ENCODE measurements around the gene ACER1.

Gene ACER1

DNA sequence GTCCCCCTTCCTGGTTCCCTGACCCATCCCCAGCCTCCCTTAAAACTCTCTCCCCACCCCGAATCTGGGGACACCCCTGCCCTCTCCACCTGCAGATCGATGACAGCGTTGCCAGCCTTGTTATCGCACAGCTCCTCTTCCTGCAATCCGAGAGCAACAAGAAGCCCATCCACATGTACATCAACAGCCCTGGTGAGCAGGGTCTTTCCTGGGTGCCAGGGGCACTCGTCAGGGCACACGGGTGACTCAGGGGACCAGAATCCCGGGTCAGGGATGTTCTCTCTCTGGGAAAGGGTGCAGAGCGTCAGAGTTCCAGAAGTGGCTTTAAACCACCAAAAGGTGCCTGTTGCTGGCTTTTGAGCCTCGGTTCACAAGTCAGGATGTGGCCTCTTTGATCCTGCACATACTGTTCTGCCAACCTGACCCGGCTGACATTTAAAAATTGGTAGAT, 29.0 kb upstream of the ACER1 start:
- TF ChIP-seq SIN3A (IDR thresholded peaks at IDR 0.05; ENCODE audit: borderline replicate concordance, insufficient read depth, low read length), result no peak
- no peak for TF ChIP-seq POLR2AphosphoS5 (IDR thresholded peaks at IDR 0.05; ENCODE audit: low read depth, low read length)
- TF ChIP-seq TAF1 (IDR thresholded peaks at IDR 0.05; ENCODE audit: borderline replicate concordance, insufficient read depth, low read length), result no peak
- TF ChIP-seq, protein P1, sequence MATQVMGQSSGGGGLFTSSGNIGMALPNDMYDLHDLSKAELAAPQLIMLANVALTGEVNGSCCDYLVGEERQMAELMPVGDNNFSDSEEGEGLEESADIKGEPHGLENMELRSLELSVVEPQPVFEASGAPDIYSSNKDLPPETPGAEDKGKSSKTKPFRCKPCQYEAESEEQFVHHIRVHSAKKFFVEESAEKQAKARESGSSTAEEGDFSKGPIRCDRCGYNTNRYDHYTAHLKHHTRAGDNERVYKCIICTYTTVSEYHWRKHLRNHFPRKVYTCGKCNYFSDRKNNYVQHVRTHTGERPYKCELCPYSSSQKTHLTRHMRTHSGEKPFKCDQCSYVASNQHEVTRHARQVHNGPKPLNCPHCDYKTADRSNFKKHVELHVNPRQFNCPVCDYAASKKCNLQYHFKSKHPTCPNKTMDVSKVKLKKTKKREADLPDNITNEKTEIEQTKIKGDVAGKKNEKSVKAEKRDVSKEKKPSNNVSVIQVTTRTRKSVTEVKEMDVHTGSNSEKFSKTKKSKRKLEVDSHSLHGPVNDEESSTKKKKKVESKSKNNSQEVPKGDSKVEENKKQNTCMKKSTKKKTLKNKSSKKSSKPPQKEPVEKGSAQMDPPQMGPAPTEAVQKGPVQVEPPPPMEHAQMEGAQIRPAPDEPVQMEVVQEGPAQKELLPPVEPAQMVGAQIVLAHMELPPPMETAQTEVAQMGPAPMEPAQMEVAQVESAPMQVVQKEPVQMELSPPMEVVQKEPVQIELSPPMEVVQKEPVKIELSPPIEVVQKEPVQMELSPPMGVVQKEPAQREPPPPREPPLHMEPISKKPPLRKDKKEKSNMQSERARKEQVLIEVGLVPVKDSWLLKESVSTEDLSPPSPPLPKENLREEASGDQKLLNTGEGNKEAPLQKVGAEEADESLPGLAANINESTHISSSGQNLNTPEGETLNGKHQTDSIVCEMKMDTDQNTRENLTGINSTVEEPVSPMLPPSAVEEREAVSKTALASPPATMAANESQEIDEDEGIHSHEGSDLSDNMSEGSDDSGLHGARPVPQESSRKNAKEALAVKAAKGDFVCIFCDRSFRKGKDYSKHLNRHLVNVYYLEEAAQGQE (IDR thresholded peaks at IDR 0.05; ENCODE audit: insufficient read depth in 1 of 2, low read depth in 2 of 2, low read length in 2 of 2), result no peak
- TF ChIP-seq FOXP2 (optimal IDR thresholded peaks at IDR 0.05; ENCODE audit: borderline replicate concordance, extremely low read depth, extremely low read length, insufficient read depth), result no peak

DNA sequence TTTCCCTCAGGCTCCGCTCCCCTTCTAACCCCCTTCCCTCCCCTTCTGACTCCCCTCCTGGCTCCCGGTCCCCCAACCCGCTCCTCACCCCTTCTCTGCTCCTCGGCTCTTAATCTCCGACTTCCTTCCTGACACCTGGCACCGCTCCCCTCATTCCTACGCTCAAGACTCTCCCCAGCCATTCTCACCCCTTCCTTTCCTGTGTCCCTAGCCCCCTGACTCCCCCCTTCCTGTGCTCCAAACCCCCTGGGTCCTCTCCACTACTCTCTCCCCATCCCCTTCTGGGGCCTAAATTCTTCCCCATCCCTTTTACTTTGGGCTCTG, 28.6 kb upstream of the ACER1 start:
- TF ChIP-seq POLR2AphosphoS5 (IDR thresholded peaks at IDR 0.05; ENCODE audit: low read depth, low read length), result no peak
- no peak for TF ChIP-seq SIN3A (IDR thresholded peaks at IDR 0.05; ENCODE audit: borderline replicate concordance, insufficient read depth, low read length)
- no peak for TF ChIP-seq TAF1 (IDR thresholded peaks at IDR 0.05; ENCODE audit: borderline replicate concordance, insufficient read depth, low read length)

DNA sequence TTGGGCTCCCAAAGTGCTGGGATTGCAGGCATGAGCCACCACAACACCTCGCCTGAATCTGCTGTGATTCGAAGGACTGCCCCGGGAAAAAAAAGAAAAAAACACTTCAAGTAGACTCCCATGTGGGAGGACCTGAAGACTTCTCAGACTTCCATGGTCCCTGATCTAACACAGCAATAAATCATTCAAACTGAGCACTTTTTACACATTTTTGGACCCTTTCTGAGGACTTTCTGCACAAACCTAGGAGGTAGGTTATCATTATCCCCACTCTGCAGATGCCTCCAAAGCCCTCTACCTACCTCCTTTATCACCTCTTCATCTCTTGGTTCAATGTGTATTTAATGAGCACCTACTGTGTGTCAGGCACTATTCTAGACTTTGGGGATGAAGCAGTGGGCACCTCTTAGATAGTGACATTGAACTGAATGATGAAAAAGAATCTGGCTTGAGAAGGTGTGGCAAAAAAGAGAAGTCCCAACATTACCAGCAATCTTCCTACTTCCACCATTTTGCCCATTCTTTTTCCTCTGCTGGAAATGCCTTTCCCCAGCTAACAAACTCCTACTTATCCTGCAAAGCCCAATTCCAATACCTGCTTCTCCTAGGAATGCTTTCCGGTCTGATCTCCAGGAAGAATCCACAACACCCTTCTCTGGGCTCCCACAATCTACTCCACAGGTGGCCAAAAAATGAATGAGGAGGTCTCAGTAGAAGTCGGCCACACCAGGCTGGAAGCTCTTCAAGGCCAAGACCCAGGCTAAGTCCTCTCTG, 26.3 kb upstream of the ACER1 start:
- TF ChIP-seq TAF1 (IDR thresholded peaks at IDR 0.05; ENCODE audit: borderline replicate concordance, insufficient read depth, low read length), result no peak
- TF ChIP-seq FOXP2 (optimal IDR thresholded peaks at IDR 0.05; ENCODE audit: borderline replicate concordance, extremely low read depth, extremely low read length, insufficient read depth), result no peak
- no peak for TF ChIP-seq SIN3A (IDR thresholded peaks at IDR 0.05; ENCODE audit: borderline replicate concordance, insufficient read depth, low read length)
- no peak for TF ChIP-seq POLR2AphosphoS5 (IDR thresholded peaks at IDR 0.05; ENCODE audit: low read depth, low read length)
- TF ChIP-seq, protein P1 (IDR thresholded peaks at IDR 0.05; ENCODE audit: insufficient read depth in 1 of 2, low read depth in 2 of 2, low read length in 2 of 2), result no peak

DNA sequence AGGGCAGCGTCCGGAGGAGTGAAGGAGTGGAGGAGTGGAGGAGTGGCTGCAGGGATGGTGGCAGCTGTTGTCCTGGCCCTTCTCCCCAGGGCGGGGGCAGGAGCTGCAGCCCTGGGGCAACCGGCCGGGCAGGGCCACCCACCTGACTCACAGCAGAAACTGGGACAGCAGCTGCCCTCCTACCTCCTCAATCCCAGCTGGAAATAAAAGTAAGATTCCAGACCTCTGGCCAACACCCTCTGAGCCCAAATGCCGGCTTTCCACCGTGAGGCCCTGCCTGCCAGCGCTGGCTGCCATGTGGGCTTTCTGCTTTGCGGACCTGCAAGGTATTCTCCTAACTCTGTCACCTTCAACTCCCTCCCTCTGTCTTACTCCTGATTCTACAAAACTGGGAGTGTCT, 24.6 kb upstream of the ACER1 start:
- TF ChIP-seq POLR2AphosphoS5 (IDR thresholded peaks at IDR 0.05; ENCODE audit: low read depth, low read length) (no peak), SIN3A (IDR thresholded peaks at IDR 0.05; ENCODE audit: borderline replicate concordance, insufficient read depth, low read length) (no peak), FOXP2 (optimal IDR thresholded peaks at IDR 0.05; ENCODE audit: borderline replicate concordance, extremely low read depth, extremely low read length, insufficient read depth) (no peak), TAF1 (IDR thresholded peaks at IDR 0.05; ENCODE audit: borderline replicate concordance, insufficient read depth, low read length) (no peak)
- TF ChIP-seq, protein P1 (IDR thresholded peaks at IDR 0.05; ENCODE audit: insufficient read depth in 1 of 2, low read depth in 2 of 2, low read length in 2 of 2), result no peak

DNA sequence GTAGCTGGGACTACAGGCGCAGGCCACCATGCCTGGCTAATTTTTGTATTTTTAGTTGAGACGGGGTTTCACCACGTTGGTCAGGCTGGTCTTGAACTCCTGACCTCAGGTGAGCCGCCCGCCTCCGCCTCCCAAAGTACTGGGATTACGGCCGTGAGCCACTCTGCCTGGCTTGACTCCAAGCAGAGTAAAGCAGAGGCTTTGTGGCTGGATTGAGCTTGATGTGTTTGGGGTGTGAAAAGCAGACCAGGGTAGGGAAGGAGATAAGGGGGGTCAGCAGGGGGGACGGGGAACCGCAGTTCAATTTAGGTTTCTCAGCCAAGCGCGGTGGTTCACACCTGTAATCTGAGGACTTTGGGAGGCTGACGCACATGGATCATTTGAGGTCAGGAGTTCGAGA, 23.8 kb upstream of the ACER1 start:
- TF ChIP-seq TAF1 (IDR thresholded peaks at IDR 0.05; ENCODE audit: borderline replicate concordance, insufficient read depth, low read length) (no peak), FOXP2 (optimal IDR thresholded peaks at IDR 0.05; ENCODE audit: borderline replicate concordance, extremely low read depth, extremely low read length, insufficient read depth) (no peak)

DNA sequence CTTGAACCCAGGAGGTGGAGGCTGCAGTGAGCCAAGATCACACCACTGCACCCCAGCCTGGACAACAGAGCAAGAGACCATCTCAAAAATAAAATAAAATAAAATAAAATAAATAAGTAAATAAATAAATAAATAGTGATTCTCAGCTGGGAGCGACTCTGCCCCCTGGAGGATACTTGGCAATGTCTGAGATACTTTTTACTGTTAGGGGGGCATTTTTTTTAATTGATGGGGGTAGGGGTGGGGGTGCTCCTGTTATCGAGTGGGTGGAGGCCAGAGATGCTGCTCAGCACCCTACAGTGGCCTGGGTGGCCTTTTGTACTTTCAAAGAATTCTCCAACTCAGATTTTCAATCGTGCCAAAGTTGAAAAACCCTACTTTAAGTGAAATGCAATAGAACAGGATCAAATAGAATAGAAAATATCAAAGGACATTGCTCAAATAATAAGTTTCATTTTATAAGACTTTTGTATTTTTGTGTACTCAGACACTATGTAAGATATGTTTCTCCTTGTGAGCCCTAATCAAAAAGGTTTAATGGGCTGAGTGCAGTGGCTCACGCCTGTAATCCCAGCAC, 20.8 kb upstream of the ACER1 start:
- TF ChIP-seq FOXP2 (optimal IDR thresholded peaks at IDR 0.05; ENCODE audit: borderline replicate concordance, extremely low read depth, extremely low read length, insufficient read depth) (no peak), POLR2AphosphoS5 (IDR thresholded peaks at IDR 0.05; ENCODE audit: low read depth, low read length) (no peak), TAF1 (IDR thresholded peaks at IDR 0.05; ENCODE audit: borderline replicate concordance, insufficient read depth, low read length) (no peak), SIN3A (IDR thresholded peaks at IDR 0.05; ENCODE audit: borderline replicate concordance, insufficient read depth, low read length) (no peak)
- TF ChIP-seq, protein P1 (IDR thresholded peaks at IDR 0.05; ENCODE audit: insufficient read depth in 1 of 2, low read depth in 2 of 2, low read length in 2 of 2), result no peak
